ENCODE data around the gene SUSD6.
A peak's percentile ranks its signal among the peaks of the same experiment; 100 is the strongest.
"Not testable (repeated sequence)": the region's sequence is repeated elsewhere in the genome, so short reads cannot be mapped to it uniquely, and the experiment has no call there.

Gene SUSD6

GRCh38 chr14:69624136-69624535 lies 12.7 kb downstream of the SUSD6 start:
- no peak for DNase-seq (ENCODE audit: low read depth)

- peak; percentile 66 for DNase-seq (ENCODE audit: low read depth)
These were observed 14.1 kb downstream of the SUSD6 start for GRCh38 chr14:69625299-69626131.

- DNase-seq (ENCODE audit: low read depth): no peak
These were observed 14.7 kb downstream of the SUSD6 start for GRCh38 chr14:69626132-69626500.

- DNase-seq (ENCODE audit: low read depth): no peak
These were observed 18.1 kb downstream of the SUSD6 start for GRCh38 chr14:69629225-69630127.

GRCh38 chr14:69630360-69630759 lies 19.0 kb downstream of the SUSD6 start:
- no peak for DNase-seq (ENCODE audit: low read depth)

GRCh38 chr14:69631509-69631908 lies 20.1 kb downstream of the SUSD6 start:
- no peak for DNase-seq (ENCODE audit: low read depth)

GRCh38 chr14:69632164-69632563 lies 20.8 kb downstream of the SUSD6 start:
- DNase-seq (ENCODE audit: low read depth): no peak

GRCh38 chr14:69632593-69633151 lies 21.3 kb downstream of the SUSD6 start:
- no peak for DNase-seq (ENCODE audit: low read depth)

- DNase-seq (ENCODE audit: low read depth): no peak
These were observed 21.8 kb downstream of the SUSD6 start for GRCh38 chr14:69633238-69633637.

- DNase-seq (ENCODE audit: low read depth): no peak
These were observed 24.7 kb downstream of the SUSD6 start for GRCh38 chr14:69635981-69636639.

GRCh38 chr14:69636718-69637480 lies 25.5 kb downstream of the SUSD6 start:
- DNase-seq (ENCODE audit: low read depth): no peak

- DNase-seq (ENCODE audit: low read depth): no peak
These were observed 26.2 kb downstream of the SUSD6 start for GRCh38 chr14:69637503-69638031.

GRCh38 chr14:69640931-69641330 lies 29.5 kb downstream of the SUSD6 start:
- DNase-seq (ENCODE audit: low read depth): no peak

- peak; percentile 33 for DNase-seq (ENCODE audit: low read depth)
These were observed 30.9 kb downstream of the SUSD6 start for GRCh38 chr14:69642212-69642793.

- DNase-seq (ENCODE audit: low read depth): peak; percentile 71
These were observed 32.2 kb downstream of the SUSD6 start for GRCh38 chr14:69643430-69644200.

GRCh38 chr14:69644814-69645213 lies 33.4 kb downstream of the SUSD6 start:
- no peak for DNase-seq (ENCODE audit: low read depth)

GRCh38 chr14:69647213-69647612 lies 35.8 kb downstream of the SUSD6 start:
- no peak for DNase-seq (ENCODE audit: low read depth)

- not testable (repeated sequence) for DNase-seq (ENCODE audit: low read depth)
These were observed 36.2 kb downstream of the SUSD6 start for GRCh38 chr14:69647642-69648041.

- no peak for DNase-seq (ENCODE audit: low read depth)
These were observed 37.4 kb downstream of the SUSD6 start for GRCh38 chr14:69648480-69649451.

All from activated T-cell treated with anti-CD3 and anti-CD28 coated beads for 24 hours (primary cell).